Karpas-422 (cell line): ENCODE results near the gene INS. TPM values are rescaled to one million over a fixed set of nuclear protein-coding genes. Genes with fewer than 3 reads are reported as not detected.

Source experiments
- DNase-seq: peaks from one replicate; pipeline ENCODE4 v3.0.0-alpha.2; 2015
- H2AFZ ChIP-seq: fragments of 200-600 bp; sonication (generic); 2 replicates; pipeline ENCODE4 v1.6.1; 2014; ENCODE audit warnings: antibody characterized with exemption, low read length, mixed read lengths
- H3K27ac ChIP-seq: fragments of 200-600 bp; sonication (generic); 2 replicates; pipeline ENCODE4 v1.5.1; 2014; ENCODE audit warnings: mild to moderate bottlenecking, low read length, moderate library complexity
- H3K27me3 ChIP-seq: fragments of 200-600 bp; sonication (generic); 2 replicates; pipeline ENCODE4 v1.6.1; 2014; ENCODE audit warnings: low read length, mixed read lengths
- H3K36me3 ChIP-seq: fragments of 200-600 bp; sonication (generic); 2 replicates; pipeline ENCODE4 v1.6.1; 2014; ENCODE audit warnings: low read length, mixed read lengths; ENCODE audit not compliant: insufficient read depth
- H3K4me1 ChIP-seq: fragments of 200-600 bp; sonication (generic); 2 replicates; pipeline ENCODE4 v1.6.1; 2014; ENCODE audit warnings: mild to moderate bottlenecking, low read length, mixed read lengths
- H3K4me2 ChIP-seq: fragments of 200-600 bp; sonication (generic); 2 replicates; pipeline ENCODE4 v1.6.1; 2014; ENCODE audit warnings: low read length, low read depth, mild to moderate bottlenecking; ENCODE audit not compliant: poor library complexity, severe bottlenecking
- H3K4me3 ChIP-seq: fragments of 200-600 bp; sonication (generic); 2 replicates; pipeline ENCODE4 v1.5.1; 2014; ENCODE audit warnings: mild to moderate bottlenecking, antibody characterized with exemption, low read length, mixed read lengths
- H3K79me2 ChIP-seq: fragments of 200-600 bp; sonication (generic); 2 replicates; pipeline ENCODE4 v1.6.1; 2014; ENCODE audit warnings: mild to moderate bottlenecking, low read length, mixed read lengths
- H3K9ac ChIP-seq: fragments of 200-600 bp; sonication (generic); 2 replicates; pipeline ENCODE4 v1.6.0; 2014; ENCODE audit warnings: low read length
- H3K9me2 ChIP-seq: fragments of 200-600 bp; sonication (generic), shearing (Covaris generic); replicated peaks from 2 replicates; pipeline ENCODE4 v1.6.0; 2014; ENCODE audit warnings: mild to moderate bottlenecking, low read length, moderate library complexity; ENCODE audit not compliant: insufficient read depth
- H3K9me3 ChIP-seq: fragments of 300-700, 200-600 bp; sonication (generic); 2 replicates; pipeline ENCODE4 v1.6.1; 2014; ENCODE audit warnings: low read length, mixed read lengths
- H4K20me1 ChIP-seq: fragments of 200-600 bp; sonication (generic); 2 replicates; pipeline ENCODE4 v1.6.1; 2014; ENCODE audit warnings: mild to moderate bottlenecking, antibody characterized with exemption, low read length, low read depth; ENCODE audit not compliant: insufficient read depth
- total RNA-seq: library from RNA; depleted of rRNA; stranded (reverse); fragments of >200 nt; shearing (Covaris generic); gene quantifications from 2 replicates; pipeline ENCODE4 v1.2.3, GENCODE V29; 2014; ENCODE audit warnings: low replicate concordance

Gene INS
- total RNA-seq, 1 experiment from 2014 or later = not detected

DNA sequence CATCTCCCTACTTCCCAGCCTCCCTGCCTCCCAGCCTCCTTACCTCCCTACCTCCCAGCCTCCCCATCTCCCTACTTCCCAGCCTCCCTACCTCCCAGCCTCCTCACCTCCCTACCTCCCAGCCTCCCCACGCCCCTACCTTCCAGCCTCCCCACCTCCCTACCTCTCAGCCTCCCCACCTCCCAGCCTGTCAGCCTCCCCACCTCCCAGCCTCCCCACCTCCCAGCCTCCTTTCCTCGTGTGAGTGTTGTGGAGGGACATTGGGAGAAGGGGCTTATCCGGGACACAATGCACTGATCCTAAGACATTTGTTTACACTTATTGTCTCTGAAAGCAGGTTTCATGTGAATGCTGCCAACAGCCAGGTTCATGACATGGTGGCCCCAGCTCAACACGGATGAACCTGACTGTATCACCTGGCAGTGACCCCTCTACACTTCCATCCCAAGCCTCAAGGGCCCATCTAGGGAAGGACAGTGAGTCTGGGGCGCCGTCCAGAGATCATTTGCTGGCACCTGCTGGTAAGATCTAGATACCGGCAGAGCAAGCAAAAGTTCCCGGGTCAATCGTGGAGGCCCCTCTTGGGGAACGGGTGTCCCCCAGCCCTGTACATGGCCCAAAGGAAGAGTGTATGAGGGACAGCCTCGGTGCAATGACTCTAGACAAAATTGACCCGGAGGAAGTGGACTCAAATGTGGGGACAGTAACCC is 45.1 kb upstream of the INS start:
- Histone ChIP-seq H2AFZ (no peak overlapping the region), H3K4me1 (no peaks in the 10 kb centered on the region), H3K9ac (no peak overlapping the region), H3K36me3 (no peaks in the 10 kb centered on the region), H3K4me2 (no peak overlapping the region), H3K27ac (no peak overlapping the region), H3K9me3 (no peaks in the 10 kb centered on the region), H3K9me2 (no peaks in the 10 kb centered on the region), H3K27me3 (no peaks in the 10 kb centered on the region), H4K20me1 (no peaks in the 10 kb centered on the region), H3K4me3 (no peak overlapping the region), H3K79me2 (no peaks in the 10 kb centered on the region)
- no peak for DNase-seq

GRCh38 chr11:2205214-2205720 is 44.3 kb upstream of the INS start:
- no peak for DNase-seq
- no peak overlapping the region for H3K4me2 ChIP-seq

GRCh38 chr11:2204361-2205213 is 43.6 kb upstream of the INS start:
- Histone ChIP-seq H3K36me3 (no peaks in the 10 kb centered on the region), H3K79me2 (no peaks in the 10 kb centered on the region), H3K4me3 (no peak overlapping the region), H3K9me2 (no peaks in the 10 kb centered on the region), H2AFZ (no peak overlapping the region), H4K20me1 (no peaks in the 10 kb centered on the region), H3K9me3 (no peaks in the 10 kb centered on the region), H3K27ac (no peak overlapping the region), H3K9ac (no peak overlapping the region), H3K4me1 (no peaks in the 10 kb centered on the region), H3K4me2 (no peak overlapping the region), H3K27me3 (no peaks in the 10 kb centered on the region)
- no peak for DNase-seq

More at GRCh38 chr11:2205214-2205720, 44.3 kb upstream of the INS start:
- Histone ChIP-seq H3K27me3 (no peaks in the 10 kb centered on the region), H4K20me1 (no peaks in the 10 kb centered on the region), H3K9me3 (no peaks in the 10 kb centered on the region), H3K79me2 (no peaks in the 10 kb centered on the region), H2AFZ (no peak overlapping the region), H3K9ac (no peak overlapping the region), H3K4me3 (no peak overlapping the region), H3K36me3 (no peaks in the 10 kb centered on the region), H3K4me1 (no peaks in the 10 kb centered on the region), H3K9me2 (no peaks in the 10 kb centered on the region), H3K27ac (no peak overlapping the region)

DNA sequence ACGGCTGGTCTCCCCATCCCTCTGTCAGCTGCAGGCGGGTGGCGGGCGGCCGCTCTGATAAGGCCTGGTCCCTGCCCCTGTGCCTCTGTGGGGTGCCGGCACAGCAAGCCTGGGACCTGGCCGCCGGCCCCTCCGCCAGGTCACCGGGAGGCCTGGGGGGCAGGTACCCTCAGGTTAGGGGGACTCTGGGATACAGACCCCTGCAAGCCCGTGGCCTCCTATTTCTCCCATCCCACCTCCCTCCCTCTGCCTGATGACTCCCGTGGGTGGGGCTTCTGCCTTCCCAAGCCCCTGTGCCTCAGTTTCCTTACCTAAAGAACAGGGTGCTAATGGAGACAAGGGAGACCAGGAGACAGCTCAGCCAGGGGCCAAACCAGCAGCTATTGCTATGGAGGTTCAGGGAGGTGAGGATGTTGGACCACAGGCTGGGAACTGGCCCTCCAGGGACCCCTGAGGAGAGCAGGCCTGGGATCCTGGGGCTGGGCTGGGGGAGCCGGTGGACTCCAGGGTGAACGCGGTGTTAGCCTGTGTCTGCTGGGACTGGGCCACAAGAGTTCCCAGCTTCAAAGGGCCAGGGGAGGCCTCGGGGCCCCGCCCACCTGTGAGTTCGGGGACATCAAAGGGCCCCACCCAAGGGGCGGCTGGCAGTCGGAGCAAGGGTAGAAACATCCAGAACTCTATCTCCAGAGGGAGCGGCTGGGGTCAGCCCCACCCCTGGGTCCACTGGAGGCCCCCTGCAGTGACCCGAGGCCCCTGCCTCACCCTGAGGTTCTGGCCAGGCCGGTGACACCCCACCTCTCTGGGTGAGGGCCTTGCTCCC is 42.6 kb upstream of the INS start:
- Histone ChIP-seq H3K9me3 (no peaks in the 10 kb centered on the region), H3K9ac (no peak overlapping the region), H3K27ac (no peak overlapping the region), H3K4me3 (no peak overlapping the region), H3K36me3 (no peaks in the 10 kb centered on the region), H3K27me3 (no peaks in the 10 kb centered on the region), H2AFZ (no peak overlapping the region), H3K4me2 (no peak overlapping the region), H4K20me1 (no peaks in the 10 kb centered on the region), H3K9me2 (no peaks in the 10 kb centered on the region), H3K4me1 (no peaks in the 10 kb centered on the region), H3K79me2 (no peaks in the 10 kb centered on the region)
- DNase-seq = no peak

GRCh38 chr11:2202900-2203439 is 42.0 kb upstream of the INS start:
- Histone ChIP-seq H3K4me2 (no peak overlapping the region), H3K4me3 (no peak overlapping the region), H3K4me1 (no peaks in the 10 kb centered on the region), H4K20me1 (no peaks in the 10 kb centered on the region), H3K9me2 (no peaks in the 10 kb centered on the region), H3K9ac (no peak overlapping the region), H3K27ac (no peak overlapping the region), H3K79me2 (no peaks in the 10 kb centered on the region), H3K36me3 (no peaks in the 10 kb centered on the region), H3K27me3 (no peaks in the 10 kb centered on the region), H2AFZ (no peak overlapping the region), H3K9me3 (no peaks in the 10 kb centered on the region)
- no peak for DNase-seq

GRCh38 chr11:2202071-2202899 is 41.3 kb upstream of the INS start:
- H3K4me1 ChIP-seq = no peaks in the 10 kb centered on the region
- no peak overlapping the region for H2AFZ ChIP-seq
- no peaks in the 10 kb centered on the region for H4K20me1 ChIP-seq
- no peaks in the 10 kb centered on the region for H3K9me3 ChIP-seq
- no peak overlapping the region for H3K4me3 ChIP-seq
- H3K4me2 ChIP-seq = no peak overlapping the region
- H3K27me3 ChIP-seq = no peaks in the 10 kb centered on the region
- H3K9me2 ChIP-seq = no peaks in the 10 kb centered on the region
- H3K9ac ChIP-seq = no peak overlapping the region
- no peak for DNase-seq
- no peak overlapping the region for H3K27ac ChIP-seq
- H3K36me3 ChIP-seq = no peaks in the 10 kb centered on the region
- H3K79me2 ChIP-seq = no peaks in the 10 kb centered on the region

DNA sequence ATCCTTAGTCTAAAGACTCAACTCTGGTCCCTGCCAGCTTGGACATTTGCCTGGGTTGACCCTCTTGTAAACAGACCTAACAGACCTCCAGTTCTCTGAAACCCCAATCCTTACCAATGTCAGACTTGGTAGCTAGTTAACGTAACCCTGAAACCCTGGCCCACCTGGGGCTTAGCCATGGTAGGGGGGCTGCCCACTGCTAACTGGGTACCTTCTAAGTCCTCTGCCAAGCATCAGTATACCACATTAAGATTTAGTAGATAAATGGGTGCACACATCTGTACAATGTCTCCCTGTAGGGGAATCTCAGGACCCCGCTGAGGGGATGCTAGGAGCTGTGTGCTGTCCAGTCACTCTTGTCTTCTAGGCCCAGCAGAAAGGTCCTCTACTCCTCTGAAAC is 40.5 kb upstream of the INS start:
- no peaks in the 10 kb centered on the region for H3K9me2 ChIP-seq
- no peaks in the 10 kb centered on the region for H3K36me3 ChIP-seq
- no peak for DNase-seq
- no peak overlapping the region for H3K9ac ChIP-seq
- no peak overlapping the region for H3K27ac ChIP-seq
- no peaks in the 10 kb centered on the region for H3K27me3 ChIP-seq
- no peaks in the 10 kb centered on the region for H3K79me2 ChIP-seq
- no peak overlapping the region for H3K4me3 ChIP-seq
- no peak overlapping the region for H3K4me2 ChIP-seq
- no peaks in the 10 kb centered on the region for H4K20me1 ChIP-seq
- no peaks in the 10 kb centered on the region for H3K9me3 ChIP-seq
- no peak overlapping the region for H2AFZ ChIP-seq
- H3K4me1 ChIP-seq = no peaks in the 10 kb centered on the region
